Activated effector memory CD4-positive, alpha-beta T cell treated with anti-CD3 and anti-CD28 coated beads, Interleukin-2, amount 50 U/mL, for 16 hours (primary cell): ENCODE data around the gene ARMC10.
"Not testable (repeated sequence)": the region's sequence is repeated elsewhere in the genome, so short reads cannot be mapped to it uniquely, and the experiment has no call there.

Source experiments
- DNase-seq: peaks from one replicate; pipeline ENCODE4 v3.0.0-alpha.2; 2020

The ARMC10 gene

DNA sequence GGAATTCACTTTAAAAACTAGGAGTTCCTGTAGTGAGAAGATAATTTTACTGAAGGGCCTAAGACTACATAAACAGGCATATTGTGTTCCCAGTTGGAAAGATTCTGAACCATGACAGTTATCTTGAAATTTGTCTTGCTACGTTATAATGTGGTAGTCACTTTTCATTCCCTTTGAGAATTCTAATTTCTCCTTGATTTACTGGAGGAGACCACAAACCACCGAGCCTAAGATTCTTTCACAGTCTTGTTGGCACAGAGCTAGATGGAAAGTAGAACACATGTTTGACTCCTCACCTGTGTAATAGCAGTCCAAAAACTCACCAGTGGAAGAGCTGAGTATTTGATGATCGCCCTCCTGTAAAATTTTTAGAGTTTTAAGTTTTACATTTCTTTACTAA, 4.9 kb downstream of the ARMC10 start:
- no peak for DNase-seq

DNA sequence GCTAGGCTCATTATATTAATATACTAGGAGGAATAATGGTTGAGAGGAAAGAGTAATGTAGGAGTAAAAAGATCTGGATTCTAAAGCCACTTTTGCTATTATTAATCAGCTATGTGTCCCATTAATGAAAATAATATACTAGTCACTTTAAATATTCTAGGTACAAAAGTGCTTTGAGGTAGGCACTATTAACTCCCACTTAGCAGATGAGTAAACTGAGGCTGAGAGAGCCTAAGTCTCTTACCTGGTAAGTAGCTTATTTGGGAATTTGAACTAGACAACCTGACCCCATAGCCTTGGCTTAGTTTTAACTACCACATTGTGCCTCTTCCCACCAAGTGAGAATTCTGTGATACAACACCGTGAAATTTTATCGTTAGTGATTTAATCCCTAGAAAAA, 6.0 kb downstream of the ARMC10 start:
- DNase-seq: no peak

- no peak for DNase-seq
Measured at GRCh38 chr7:103082497-103082896, 7.6 kb downstream of the ARMC10 start.

GRCh38 chr7:103083210-103083609, 8.3 kb downstream of the ARMC10 start:
- DNase-seq: no peak

GRCh38 chr7:103092321-103092720, 17.4 kb downstream of the ARMC10 start:
- not testable (repeated sequence) for DNase-seq

DNA sequence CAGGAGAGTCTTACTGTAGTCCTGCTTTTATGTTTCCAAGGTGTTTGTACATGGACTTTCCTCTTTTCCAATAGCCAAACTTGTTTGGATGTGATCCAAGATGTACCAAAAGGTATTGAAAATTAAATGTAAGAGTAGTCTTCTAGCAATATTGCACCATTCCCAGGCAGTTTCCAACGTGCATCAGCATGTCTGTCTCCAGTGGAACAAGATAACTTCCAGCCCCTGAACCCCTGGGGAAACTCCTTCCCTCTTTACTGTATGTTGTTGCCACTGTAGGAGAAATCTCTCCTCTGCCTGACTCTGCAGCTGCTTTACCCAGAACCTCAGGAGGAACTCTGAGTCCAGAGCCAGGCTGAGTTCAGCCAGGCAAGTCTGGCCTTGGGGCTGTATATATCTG, 18.5 kb downstream of the ARMC10 start:
- no peak for DNase-seq

GRCh38 chr7:103094102-103094501, 19.2 kb downstream of the ARMC10 start:
- DNase-seq: no peak

- not testable (repeated sequence) for DNase-seq
Measured at GRCh38 chr7:103095558-103095957, 20.6 kb downstream of the ARMC10 start.

DNA sequence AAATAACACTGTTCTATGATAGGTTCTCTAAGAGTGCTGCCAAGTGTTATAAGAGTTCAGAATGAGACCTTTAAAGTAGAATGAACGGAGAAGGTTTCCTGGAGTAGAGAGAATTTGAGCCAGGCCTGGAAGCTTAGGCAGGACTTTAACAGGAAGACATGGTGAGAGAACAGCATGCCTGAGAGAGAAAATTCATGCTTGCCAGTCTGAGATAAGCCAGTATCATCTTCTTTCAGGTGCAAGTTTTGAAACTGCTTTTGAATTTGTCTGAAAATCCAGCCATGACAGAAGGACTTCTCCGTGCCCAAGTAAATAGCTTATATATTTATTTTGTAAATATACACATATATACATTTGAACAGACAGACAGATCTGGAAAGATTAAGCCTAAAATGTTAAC, 22.1 kb downstream of the ARMC10 start:
- DNase-seq: no peak

DNA sequence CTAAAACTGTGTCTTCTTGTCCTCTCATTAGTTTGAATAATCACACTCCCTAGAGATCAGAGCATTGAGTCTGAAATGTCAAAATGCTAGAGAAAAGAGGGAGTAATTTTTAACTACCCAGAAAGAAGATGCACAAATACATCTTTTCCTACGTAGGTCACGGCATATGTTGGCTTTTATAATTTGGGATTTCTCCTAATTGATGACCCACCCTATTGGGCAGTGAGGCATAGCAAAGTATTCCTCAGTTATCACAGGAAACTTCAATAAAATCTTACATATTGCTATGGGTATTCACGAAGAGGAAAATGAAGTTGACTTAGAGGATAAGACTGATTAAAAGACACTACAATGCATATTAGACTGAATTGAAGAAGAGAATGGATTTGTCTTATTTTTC, 25.4 kb downstream of the ARMC10 start:
- DNase-seq: no peak

GRCh38 chr7:103101543-103101942, 26.6 kb downstream of the ARMC10 start:
- no peak for DNase-seq

GRCh38 chr7:103106005-103106702, 31.2 kb downstream of the ARMC10 start:
- no peak for DNase-seq

DNA sequence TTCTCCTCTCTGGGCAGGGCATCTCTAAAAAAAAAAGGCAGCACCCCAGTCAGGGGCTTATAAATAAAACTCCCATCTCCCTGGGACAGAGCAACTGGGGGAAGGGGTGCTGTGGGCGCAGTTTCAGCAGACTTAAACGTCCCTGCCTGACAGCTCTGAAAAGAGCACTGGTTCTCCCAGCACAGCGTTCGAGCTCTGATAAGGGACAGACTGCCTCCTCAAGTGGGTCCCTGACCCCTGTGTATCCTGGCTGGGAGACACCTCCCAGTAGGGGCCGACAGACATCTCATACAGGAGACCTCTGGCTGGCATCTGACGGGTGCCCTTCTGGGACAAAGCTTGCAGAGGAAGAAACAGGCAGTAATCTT, 31.7 kb downstream of the ARMC10 start:
- not testable (repeated sequence) for DNase-seq

GRCh38 chr7:103113164-103113563, 38.2 kb downstream of the ARMC10 start:
- DNase-seq: no peak

GRCh38 chr7:103114576-103115008, 39.7 kb downstream of the ARMC10 start:
- DNase-seq: no peak

GRCh38 chr7:103115771-103116170, 40.8 kb downstream of the ARMC10 start:
- no peak for DNase-seq

GRCh38 chr7:103116511-103116910, 41.6 kb downstream of the ARMC10 start:
- no peak for DNase-seq

GRCh38 chr7:103116991-103117390, 42.1 kb downstream of the ARMC10 start:
- DNase-seq: no peak

GRCh38 chr7:103117465-103117864, 42.5 kb downstream of the ARMC10 start:
- no peak for DNase-seq

- DNase-seq: no peak
Measured at GRCh38 chr7:103119791-103120291, 44.9 kb downstream of the ARMC10 start.

DNA sequence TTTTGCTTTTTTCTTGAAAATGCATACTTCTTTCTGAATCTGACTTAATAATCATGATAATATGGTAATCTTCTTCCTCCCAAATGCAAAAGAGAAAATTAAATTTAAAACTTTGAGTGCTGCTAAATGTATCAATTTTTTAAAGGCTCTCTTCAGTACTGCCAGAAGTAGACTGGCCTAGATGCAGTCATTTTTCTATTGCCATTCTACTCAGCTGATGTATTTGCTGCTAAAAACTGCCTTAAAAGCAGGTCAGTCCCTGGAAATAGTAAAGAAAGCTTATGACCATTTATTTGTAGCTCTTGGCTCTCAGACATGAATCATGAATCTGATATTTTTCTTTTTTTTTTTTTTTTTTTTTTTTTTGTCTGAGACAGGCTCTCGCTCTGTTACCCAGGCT, 45.4 kb downstream of the ARMC10 start:
- no peak for DNase-seq

DNA sequence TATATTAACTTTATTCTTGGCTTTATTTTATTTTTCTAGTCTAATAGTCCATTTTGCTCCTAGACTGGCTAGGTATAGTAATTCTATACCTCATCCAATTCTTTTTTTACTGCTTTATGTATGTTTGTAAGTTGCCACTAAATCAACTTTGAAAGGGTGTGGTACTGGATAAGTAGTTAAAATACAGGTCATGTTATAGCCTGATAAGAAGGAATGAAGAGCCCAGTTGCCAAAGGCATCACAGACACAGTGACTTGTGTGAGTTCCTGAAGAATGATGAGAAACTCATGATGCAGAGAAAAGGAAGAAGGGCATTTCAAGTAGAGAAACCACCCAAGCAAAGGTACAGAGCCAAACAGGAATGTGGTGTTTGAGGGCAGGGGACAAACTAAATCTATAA, 46.7 kb downstream of the ARMC10 start:
- no peak for DNase-seq

DNA sequence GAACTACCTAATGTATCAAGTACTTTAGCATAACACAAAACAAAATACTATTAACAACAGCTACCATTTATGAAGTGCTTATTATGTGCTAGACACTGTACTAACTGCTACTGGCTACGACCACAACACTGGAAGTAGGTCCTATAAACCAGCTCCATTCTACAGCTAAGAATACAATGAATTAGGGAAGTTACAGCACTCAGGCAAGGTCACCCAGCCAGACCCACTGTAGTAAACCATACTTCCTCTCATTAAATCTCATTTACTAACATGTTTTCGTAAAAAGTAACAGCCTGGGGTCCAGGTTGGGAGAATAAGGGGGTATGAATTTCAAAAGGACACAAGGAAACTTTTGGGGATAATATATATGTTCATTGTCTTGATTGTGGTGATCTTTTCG, 48.6 kb downstream of the ARMC10 start:
- DNase-seq: no peak

- DNase-seq: no peak
Measured at GRCh38 chr7:103124429-103124979, 49.6 kb downstream of the ARMC10 start.

DNA sequence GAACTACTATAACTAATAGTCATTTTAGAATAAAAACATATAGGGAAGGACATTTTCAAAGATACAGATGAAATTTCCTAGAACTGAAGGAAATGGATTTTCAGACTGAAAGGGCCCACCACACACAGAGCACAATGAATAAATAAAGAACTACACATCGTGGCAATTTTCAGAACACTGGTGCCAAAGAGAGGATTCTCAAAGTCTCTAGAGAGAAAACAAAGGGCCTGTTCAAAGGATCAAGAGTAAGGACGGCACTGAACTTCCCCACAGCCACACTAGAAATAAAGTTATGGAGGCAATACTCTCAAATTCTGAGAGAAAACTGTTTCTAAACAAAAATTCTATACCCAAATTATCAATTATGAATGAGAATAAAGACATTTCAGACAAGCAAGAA, 52.1 kb downstream of the ARMC10 start:
- DNase-seq: no peak
